ENCODE results near the gene KCNQ1. TPM values are rescaled to one million over a fixed set of nuclear protein-coding genes. Genes with fewer than 3 reads are reported as not detected.

KCNQ1 gene
- total and polyA plus RNA-seq, 2 donors (not counting 1 experiment from before 2014, with no cell fraction given): not detected

DNA sequence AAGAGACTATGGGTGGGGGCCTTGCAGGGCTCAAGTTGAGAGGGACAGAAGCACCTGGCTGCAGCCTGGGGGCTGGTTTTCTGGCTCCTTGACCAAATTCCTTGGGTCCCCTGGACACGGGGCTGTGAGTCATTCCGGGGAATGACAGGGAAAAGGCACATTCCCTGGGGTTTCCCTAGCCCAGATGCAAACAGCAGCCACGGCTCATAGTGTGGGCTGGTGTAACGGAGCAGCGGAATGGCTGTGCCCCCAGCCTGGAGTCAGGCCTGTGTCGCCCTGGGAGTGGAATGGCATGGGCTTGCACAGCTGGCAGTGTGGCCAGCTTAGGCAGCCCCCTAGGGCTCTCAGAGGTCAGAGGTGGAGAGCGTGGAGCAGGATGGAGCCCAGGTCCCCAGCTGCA is 332.6 kb downstream of the KCNQ1 start:
- H4K20me1 ChIP-seq (ENCODE audit: control insufficient read depth, extremely low read depth, insufficient read depth, low read length): no peaks in the 10 kb centered on the region
- H3K4me1 ChIP-seq (ENCODE audit: control insufficient read depth, extremely low read depth, insufficient read depth, low read length): peaks cover 11% of the 10 kb centered on the region
- no peaks in the 10 kb centered on the region for H3K36me3 ChIP-seq (ENCODE audit: control insufficient read depth, insufficient read depth, low read length)
- no peak overlapping the region for H3K27ac ChIP-seq (ENCODE audit: insufficient read depth, low read length)
- no peak overlapping the region for H3K9ac ChIP-seq (ENCODE audit: insufficient read depth, low read length)
- H3K4me2 ChIP-seq (ENCODE audit: extremely low read depth, insufficient read depth, low read length): no peak overlapping the region
- TF ChIP-seq, protein P1, sequence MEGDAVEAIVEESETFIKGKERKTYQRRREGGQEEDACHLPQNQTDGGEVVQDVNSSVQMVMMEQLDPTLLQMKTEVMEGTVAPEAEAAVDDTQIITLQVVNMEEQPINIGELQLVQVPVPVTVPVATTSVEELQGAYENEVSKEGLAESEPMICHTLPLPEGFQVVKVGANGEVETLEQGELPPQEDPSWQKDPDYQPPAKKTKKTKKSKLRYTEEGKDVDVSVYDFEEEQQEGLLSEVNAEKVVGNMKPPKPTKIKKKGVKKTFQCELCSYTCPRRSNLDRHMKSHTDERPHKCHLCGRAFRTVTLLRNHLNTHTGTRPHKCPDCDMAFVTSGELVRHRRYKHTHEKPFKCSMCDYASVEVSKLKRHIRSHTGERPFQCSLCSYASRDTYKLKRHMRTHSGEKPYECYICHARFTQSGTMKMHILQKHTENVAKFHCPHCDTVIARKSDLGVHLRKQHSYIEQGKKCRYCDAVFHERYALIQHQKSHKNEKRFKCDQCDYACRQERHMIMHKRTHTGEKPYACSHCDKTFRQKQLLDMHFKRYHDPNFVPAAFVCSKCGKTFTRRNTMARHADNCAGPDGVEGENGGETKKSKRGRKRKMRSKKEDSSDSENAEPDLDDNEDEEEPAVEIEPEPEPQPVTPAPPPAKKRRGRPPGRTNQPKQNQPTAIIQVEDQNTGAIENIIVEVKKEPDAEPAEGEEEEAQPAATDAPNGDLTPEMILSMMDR (conservative IDR thresholded peaks at IDR 0.05 in 1 of 2, IDR thresholded peaks at IDR 0.05 in 1 of 2; ENCODE audit: low read depth in 1 of 2, low read length in 2 of 2): no peak
- no peak for TF ChIP-seq EZH2 (IDR thresholded peaks at IDR 0.05; ENCODE audit: low read length, missing control alignments)
- H3K27me3 ChIP-seq (ENCODE audit: control insufficient read depth, insufficient read depth, low read length): peaks cover 3% of the 10 kb centered on the region
- no peak overlapping the region for H2AFZ ChIP-seq (ENCODE audit: low read length)
- DNase-seq (ENCODE audit: low read depth in 2 of 2): peak in 1 of 2 donors; percentile 49
- no peak overlapping the region for H3K4me3 ChIP-seq (replicated peaks in 1 of 4; ENCODE audit: control extremely low read depth in 1 of 4, insufficient read depth in 1 of 4, low read depth in 3 of 4, low read length in 4 of 4)
- no peaks in the 10 kb centered on the region for H3K79me2 ChIP-seq (ENCODE audit: control insufficient read depth, insufficient read depth, low read length)
- H3K9me3 ChIP-seq (ENCODE audit: control insufficient read depth, insufficient read depth, low read depth, low read length): no peaks in the 10 kb centered on the region

DNA sequence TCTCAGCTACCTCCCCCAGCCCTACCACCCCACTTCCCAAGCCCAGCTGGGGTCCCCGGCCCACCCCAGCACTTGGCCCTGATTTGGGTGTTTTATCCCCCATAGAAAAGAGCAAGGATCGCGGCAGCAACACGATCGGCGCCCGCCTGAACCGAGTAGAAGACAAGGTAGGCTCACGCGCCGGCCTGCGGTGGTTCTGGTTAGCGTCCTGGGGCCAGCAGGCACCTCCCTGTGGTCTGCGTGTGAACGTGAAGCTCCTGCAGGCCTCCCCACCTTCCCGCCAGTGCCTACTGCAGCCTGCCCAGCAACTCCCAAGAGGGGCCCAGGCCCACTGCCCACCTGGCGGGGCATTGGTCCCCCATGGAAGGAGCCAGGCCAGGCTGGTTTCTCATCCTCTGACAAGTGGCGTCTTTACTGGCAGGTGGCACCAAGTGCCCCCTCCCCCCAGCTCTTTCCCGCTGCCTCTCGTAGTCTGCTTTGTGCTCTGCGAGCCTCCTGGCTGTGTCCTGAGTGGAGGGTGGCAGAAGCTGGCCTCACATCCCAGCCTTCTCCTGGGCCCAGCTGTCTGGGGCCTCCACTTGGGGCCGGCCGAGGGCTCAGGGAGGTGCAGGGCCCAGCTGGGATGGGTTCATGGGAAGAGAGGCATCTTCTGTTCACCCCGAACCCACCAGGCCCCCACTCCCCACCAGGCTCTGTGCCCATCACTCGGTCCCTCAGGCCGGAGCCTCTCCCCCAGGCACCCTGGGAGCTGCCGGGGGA is 333.2 kb downstream of the KCNQ1 start:
- Histone ChIP-seq H3K9ac (ENCODE audit: insufficient read depth, low read length) (peak overlapping the region; percentile 61), H4K20me1 (ENCODE audit: control insufficient read depth, extremely low read depth, insufficient read depth, low read length) (no peaks in the 10 kb centered on the region), H3K9me3 (ENCODE audit: control insufficient read depth, insufficient read depth, low read depth, low read length) (no peaks in the 10 kb centered on the region), H2AFZ (ENCODE audit: low read length) (peak overlapping the region; percentile 36), H3K4me1 (ENCODE audit: control insufficient read depth, extremely low read depth, insufficient read depth, low read length) (peaks cover 8% of the 10 kb centered on the region), H3K27ac (ENCODE audit: insufficient read depth, low read length) (peak overlapping the region; percentile 34), H3K79me2 (ENCODE audit: control insufficient read depth, insufficient read depth, low read length) (no peaks in the 10 kb centered on the region), H3K4me3 (replicated peaks in 1 of 4; ENCODE audit: control extremely low read depth in 1 of 4, insufficient read depth in 1 of 4, low read depth in 3 of 4, low read length in 4 of 4) (no peak overlapping the region), H3K4me2 (ENCODE audit: extremely low read depth, insufficient read depth, low read length) (no peak overlapping the region), H3K27me3 (ENCODE audit: control insufficient read depth, insufficient read depth, low read length) (peaks cover 2% of the 10 kb centered on the region), H3K36me3 (ENCODE audit: control insufficient read depth, insufficient read depth, low read length) (no peaks in the 10 kb centered on the region)
- no peak for DNase-seq (ENCODE audit: low read depth in 2 of 2)
- TF ChIP-seq, protein P1 (conservative IDR thresholded peaks at IDR 0.05 in 1 of 2, IDR thresholded peaks at IDR 0.05 in 1 of 2; ENCODE audit: low read depth in 1 of 2, low read length in 2 of 2): no peak
- no peak for TF ChIP-seq EZH2 (IDR thresholded peaks at IDR 0.05; ENCODE audit: low read length, missing control alignments)

DNA sequence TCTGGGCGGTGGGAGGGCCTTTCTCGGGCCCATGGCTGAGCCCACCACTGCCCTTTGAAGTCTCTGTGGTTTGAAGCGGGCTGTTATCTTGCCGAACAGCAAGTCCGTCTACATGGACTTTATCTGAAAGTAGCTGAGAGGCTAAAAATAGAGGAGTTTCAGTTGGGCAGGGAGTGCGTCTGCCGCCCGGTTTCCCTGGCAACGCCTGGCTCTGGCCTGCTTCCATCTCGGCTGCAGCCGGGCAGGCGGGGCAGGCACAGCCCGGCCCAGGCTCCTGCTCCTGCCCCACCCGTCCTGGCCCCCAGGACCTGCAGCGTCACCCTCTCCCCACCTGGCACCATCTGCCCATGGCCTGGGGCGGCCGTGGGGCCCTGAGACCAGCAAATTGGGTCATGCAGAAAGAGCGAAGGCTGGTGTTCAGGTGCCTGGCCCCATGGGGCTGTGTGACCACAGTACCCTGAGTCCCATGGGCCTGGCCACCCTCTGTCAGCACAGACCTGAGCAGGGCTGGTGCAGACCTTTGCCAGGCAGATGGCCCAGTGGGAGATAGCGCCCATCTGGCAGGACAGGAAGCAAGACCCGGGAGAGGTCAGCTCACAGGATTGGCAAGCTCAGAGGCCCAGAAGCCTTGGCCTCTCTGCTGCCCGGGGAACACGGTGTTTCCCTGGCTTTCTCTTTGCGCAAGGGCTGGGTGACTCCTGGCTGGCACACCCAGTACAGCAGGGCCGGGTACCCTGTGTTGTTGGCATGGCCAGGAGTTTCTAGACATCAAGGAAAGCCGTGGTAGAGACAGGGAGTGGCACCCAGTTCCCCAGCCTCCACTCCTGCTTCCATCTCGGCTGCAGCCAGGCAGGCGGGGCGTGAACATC is 334.1 kb downstream of the KCNQ1 start:
- Histone ChIP-seq H3K36me3 (ENCODE audit: control insufficient read depth, insufficient read depth, low read length) (no peaks in the 10 kb centered on the region), H3K27ac (ENCODE audit: insufficient read depth, low read length) (peak overlapping the region; percentile 34), H4K20me1 (ENCODE audit: control insufficient read depth, extremely low read depth, insufficient read depth, low read length) (no peaks in the 10 kb centered on the region), H3K4me1 (ENCODE audit: control insufficient read depth, extremely low read depth, insufficient read depth, low read length) (peaks cover 8% of the 10 kb centered on the region), H3K4me2 (ENCODE audit: extremely low read depth, insufficient read depth, low read length) (no peak overlapping the region), H3K9me3 (ENCODE audit: control insufficient read depth, insufficient read depth, low read depth, low read length) (no peaks in the 10 kb centered on the region), H3K79me2 (ENCODE audit: control insufficient read depth, insufficient read depth, low read length) (no peaks in the 10 kb centered on the region), H2AFZ (ENCODE audit: low read length) (peak overlapping the region; percentile 36), H3K4me3 (replicated peaks in 1 of 4; ENCODE audit: control extremely low read depth in 1 of 4, insufficient read depth in 1 of 4, low read depth in 3 of 4, low read length in 4 of 4) (no peak overlapping the region), H3K9ac (ENCODE audit: insufficient read depth, low read length) (peak overlapping the region; percentile 61), H3K27me3 (ENCODE audit: control insufficient read depth, insufficient read depth, low read length) (no peaks in the 10 kb centered on the region)
- DNase-seq (ENCODE audit: low read depth in 2 of 2): peak; percentile 76 to 81
- no peak for TF ChIP-seq EZH2 (IDR thresholded peaks at IDR 0.05; ENCODE audit: low read length, missing control alignments)
- TF ChIP-seq, protein P1 (conservative IDR thresholded peaks at IDR 0.05 in 1 of 2, IDR thresholded peaks at IDR 0.05 in 1 of 2; ENCODE audit: low read depth in 1 of 2, low read length in 2 of 2): no peak

Data from fibroblast of lung (primary cell).